Ishikawa (cell line): Measurements from ENCODE around the gene KIZ.

Experiments used
- TAF1 ChIP-seq: IDR thresholded peaks from 2 replicates; pipeline ENCODE4 v1.6.1; 2012; ENCODE audit warnings: low read depth, mild to moderate bottlenecking
- TF ChIP-seq, protein P1 (sequence below): IDR thresholded peaks from 2 replicates; pipeline ENCODE4 v1.6.1; 2012

DNA sequence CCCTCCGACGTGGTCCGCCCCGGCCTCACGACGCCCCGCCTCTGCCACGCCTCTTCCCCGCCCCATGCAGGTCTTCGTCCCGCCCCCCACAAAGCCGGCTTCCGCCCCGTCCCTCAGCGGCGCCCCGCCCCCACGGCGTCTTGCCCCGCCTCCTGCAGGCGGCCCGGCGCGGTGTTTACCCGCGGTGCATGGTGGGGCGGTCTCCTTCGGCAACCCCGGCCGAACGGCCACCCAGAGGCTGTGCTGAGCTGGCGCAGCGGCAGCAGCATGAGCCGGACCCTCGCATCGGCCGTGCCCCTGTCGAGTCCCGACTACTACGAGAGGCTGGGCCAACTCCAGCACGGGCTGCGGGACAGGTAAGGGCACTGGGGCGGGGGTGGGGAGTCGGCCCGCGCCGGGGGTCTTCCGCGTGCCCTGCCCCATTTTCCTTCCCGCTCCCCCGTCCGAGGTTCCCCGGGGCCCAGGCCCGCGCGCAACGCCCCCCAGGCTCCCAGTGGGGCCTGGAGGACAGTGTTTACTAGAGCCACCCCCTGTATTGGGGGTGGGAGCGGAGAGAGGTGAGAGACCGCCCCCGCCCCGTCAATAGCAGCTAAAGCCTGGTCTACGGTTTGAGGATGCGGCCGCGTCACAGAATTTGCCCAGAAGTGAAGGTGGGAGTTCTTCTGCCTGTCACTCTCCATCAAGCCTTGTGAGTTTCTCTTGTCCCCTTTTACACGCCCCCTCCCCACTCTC is at the start of gene KIZ:
- TF ChIP-seq, protein P1, sequence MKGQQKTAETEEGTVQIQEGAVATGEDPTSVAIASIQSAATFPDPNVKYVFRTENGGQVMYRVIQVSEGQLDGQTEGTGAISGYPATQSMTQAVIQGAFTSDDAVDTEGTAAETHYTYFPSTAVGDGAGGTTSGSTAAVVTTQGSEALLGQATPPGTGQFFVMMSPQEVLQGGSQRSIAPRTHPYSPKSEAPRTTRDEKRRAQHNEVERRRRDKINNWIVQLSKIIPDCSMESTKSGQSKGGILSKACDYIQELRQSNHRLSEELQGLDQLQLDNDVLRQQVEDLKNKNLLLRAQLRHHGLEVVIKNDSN = no peak
- TF ChIP-seq TAF1 = peak; percentile 63; the same call in 1 of the 2 replicates
